Stimulated activated CD8-positive, alpha-beta memory T cell treated with anti-CD3 and anti-CD28 coated beads, Interleukin-4, amount 100 ng/mL, for 1 hour (primary cell): ENCODE measurements around the gene VWC2.
"Not testable (repeated sequence)": the region's sequence is repeated elsewhere in the genome, so short reads cannot be mapped to it uniquely, and the experiment has no call there.

Experiments used
- DNase-seq, 2 donors: peaks; one replicate each; pipeline ENCODE4 v3.0.0-alpha.2; 2020; ENCODE audit warnings: low read depth in 2 of 2, low spot score in 1 of 2

VWC2 gene

DNA sequence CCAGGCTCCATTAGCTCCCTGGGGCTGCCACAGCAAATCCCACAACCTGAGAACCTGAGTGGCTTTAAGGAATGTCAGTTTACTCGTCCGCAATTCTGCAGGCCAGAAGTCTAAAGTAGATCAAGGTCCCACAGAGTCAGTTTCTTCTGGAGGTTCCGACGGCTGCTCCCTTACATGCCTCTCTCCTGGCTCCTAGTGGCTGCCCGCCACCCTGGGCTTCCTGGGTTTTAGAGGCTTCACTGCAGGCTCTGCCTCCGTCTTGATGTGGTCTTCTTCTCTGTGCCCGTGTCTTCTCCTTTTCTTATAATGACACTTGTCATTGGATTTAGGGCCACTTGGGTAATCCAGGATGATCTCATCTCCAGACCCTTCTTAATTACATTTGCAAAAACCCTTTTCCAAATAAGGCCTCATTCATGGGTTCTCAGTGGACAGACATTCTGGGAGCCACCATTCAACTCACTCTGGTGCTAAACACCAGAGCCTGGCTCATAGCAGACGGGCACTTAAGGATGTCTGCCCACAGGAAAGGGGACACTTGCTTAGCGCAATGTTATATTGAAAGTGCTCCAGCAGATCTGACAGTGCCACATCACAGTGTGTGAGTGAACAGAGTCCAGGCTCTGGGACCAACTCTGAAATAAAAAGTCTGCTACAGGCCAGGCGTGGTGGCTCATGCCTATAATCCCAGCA, 77.6 kb downstream of the VWC2 start:
- no peak for DNase-seq

GRCh38 chr7:49851614-49851934, 78.1 kb downstream of the VWC2 start:
- not testable (repeated sequence) for DNase-seq

GRCh38 chr7:49852619-49853462, 79.4 kb downstream of the VWC2 start:
- no peak for DNase-seq

- DNase-seq, result no peak
Observed at GRCh38 chr7:49855281-49855980, 82.0 kb downstream of the VWC2 start.

- no peak for DNase-seq
Observed at GRCh38 chr7:49860293-49860692, 86.9 kb downstream of the VWC2 start.

GRCh38 chr7:49866076-49866735, 92.8 kb downstream of the VWC2 start:
- DNase-seq, result no peak

GRCh38 chr7:49866910-49867309, 93.5 kb downstream of the VWC2 start:
- no peak for DNase-seq

DNA sequence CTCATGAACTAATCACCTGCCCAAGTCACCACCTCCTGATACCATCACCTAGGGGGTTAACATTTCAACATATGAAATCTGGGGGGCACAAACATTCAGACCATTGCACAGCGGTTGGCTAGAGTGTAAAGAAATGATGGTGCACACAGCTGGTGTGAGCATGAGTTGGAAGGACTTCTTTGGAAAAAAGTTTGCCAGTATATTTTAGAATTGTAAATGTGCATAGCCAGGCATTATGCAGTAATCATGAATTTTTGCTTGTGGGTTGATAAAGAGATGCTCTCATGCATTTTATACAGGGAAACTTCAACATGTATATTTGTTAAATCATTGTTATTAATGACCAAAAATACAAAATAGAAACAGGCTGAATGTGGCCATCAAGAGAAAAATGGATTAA, 100.0 kb downstream of the VWC2 start:
- DNase-seq, result no peak

- no peak for DNase-seq
Observed at GRCh38 chr7:49875336-49875735, 101.9 kb downstream of the VWC2 start.

GRCh38 chr7:49876202-49876601, 102.8 kb downstream of the VWC2 start:
- DNase-seq, result no peak

DNA sequence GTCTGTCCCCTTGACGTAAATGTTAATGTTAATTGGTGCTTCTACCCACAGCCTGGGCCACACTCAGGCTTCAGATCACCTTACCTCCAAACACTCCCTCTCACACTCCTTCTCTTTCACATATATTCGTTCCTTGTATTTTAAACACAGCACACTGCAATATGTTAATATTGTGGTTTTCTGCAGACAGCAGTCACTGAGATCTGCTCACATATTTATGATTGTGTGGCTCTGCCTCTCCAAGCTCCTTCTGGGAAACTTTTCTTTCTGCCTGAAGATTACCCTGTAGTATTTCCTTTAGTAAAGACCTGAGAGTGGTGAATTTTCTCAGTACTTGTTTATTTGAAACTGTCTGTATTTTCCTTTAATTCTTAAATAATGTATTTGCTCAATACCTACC, 104.7 kb downstream of the VWC2 start:
- no peak for DNase-seq

DNA sequence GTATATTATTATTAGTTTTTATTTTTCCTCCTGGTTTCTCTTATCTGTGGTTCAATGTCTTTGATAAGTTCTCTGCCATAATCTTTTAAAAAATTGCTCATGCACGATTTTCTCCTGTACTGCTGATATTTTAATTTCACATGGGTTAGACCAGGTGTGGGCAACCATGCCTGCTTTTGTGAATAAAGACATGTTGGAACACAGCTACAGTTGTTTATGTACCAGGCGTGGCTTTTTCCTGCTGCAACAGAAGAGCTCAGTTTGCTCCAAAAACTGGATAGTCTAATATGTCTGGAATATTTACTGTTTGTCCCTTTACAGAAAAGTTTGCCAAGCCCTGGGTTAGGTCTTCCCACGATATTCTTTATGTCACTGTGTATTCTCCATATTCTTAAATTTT, 105.2 kb downstream of the VWC2 start:
- no peak for DNase-seq

- no peak for DNase-seq
Observed at GRCh38 chr7:49883933-49884332, 110.5 kb downstream of the VWC2 start.

DNA sequence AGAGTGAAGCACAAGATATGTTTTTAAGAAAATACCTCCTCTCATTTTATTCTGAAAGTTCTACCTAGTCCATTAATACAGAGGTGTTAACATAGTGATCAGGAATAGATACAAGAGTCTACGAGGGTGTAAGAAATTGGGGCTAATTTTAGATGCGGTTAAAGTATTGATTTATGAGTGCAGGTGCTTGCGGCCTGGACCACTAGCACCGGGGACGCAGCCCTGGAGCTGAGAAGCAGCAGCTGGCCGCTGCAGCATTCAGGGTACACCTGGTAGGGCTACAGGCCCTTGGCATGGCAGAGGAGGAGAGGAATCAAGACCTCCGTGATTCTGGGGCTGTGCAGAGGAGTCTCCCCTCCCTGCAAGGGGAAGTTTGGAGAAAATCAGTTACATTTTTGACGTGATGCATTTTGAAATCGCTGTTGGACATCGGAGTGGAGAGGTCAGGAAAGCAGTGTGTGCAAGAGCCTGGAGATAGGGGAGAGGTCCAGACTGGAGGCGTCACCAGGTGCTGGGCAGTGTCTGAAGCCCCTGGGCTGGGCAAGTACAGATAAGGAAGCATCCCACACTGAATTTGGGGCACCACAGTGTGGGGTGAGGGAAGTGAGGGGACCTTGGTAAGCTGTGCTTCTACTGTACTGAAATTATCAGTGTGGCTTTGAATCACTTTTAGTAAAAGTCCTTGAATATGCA, 112.3 kb downstream of the VWC2 start:
- DNase-seq, result no peak

DNA sequence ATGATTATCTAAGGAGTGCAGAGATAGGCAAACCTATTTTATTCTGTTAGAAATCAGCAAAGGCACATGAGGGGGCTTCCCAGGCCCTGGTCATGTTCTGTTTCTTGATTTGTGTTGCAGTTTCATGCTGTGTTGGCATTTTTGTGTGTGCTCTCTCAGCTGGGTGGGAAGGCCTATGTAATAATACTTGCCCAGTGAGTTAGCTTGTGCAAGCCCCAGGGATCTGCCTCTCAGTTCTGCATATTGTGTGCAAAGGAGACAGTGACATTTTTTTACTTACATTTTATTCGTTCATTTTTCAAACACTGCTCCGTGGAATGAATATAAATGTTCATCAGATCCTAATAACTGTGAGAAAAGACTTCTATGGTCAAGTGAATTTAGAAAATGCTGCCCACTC, 119.0 kb downstream of the VWC2 start:
- no peak for DNase-seq

DNA sequence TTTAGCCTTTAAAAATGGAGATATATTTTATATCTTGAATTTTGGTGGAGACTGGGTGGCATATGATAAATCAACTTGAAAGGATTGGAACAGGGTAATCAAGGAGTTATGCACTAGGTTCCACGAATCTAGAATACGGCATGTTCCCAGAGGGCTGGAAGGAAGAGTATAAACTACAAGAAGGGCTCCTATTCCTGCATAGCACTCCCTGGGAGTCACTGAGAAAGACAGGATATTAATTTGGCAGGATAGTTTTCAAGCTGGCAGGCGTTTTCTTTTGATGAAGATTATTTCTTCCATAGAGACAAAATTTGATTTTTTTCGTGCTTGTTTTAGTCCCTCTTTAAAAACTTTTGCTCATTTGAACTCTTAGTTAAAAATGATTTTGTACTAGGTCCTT, 119.7 kb downstream of the VWC2 start:
- no peak for DNase-seq

DNA sequence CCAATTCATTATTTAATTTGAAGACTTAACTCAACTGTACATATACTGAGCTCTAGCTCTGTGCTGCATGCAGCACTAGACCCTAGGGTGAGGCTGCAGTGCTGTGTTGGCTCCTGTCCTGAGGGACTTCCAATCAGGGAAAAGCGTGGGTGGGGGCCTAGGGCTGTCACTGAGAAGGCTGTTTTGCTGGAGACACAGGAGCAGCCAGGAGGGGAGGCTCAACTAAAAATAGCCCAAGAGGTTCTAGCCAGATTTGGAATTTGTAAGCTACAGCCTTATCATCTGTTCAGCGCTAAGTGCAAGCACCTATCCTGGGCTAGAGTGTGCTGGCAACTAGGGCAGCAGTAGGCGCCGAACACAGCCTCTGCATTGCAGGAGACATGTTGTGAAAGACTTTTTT, 121.1 kb downstream of the VWC2 start:
- no peak for DNase-seq

DNA sequence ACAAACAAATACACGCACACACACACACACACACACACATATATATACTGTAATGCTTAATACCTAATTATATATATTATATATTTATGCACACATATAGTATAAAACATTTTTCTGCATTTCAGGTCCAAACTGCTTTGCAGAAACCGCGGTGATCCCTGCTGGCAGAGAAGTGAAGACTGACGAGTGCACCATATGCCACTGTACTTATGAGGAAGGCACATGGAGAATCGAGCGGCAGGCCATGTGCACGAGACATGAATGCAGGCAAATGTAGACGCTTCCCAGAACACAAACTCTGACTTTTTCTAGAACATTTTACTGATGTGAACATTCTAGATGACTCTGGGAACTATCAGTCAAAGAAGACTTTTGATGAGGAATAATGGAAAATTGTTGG, 138.5 kb downstream of the VWC2 start:
- no peak for DNase-seq

DNA sequence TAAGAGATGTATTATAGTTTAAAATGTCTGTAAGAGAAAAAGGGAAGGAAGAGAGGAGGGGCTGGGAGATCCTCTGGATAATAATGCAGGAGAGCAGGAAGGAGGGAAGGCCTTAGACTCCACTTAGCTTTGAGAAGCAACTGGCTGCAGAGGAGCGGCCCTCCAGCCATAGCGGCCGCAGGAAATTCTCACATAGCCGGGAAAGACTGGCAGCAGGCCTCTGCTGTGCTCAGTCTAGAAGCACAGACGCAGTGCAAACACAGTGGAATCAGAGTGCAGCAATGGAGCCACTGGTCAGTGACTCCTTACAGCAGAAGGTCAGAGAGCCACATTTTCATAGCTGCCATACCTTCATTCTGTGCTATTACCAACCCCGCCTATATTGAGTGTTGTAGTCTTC, 153.3 kb downstream of the VWC2 start:
- no peak for DNase-seq

DNA sequence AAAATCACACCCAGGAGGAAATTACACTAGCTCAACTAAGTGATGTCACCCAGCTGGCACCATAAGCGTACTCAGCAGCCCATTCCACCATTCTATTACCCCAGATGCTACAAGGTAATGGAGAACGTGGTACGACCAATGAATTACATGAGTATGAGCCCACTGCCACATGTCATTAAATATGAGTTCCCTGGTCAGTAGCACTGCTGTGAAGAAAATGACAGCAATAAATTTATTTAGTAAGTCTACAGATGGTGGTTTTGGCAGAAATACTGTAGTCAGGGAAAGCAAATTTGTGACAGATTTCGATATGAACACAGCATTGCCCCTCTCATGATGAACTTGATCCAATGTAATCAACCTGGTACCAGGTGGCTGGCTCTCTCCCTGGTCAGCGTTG, 154.2 kb downstream of the VWC2 start:
- no peak for DNase-seq

DNA sequence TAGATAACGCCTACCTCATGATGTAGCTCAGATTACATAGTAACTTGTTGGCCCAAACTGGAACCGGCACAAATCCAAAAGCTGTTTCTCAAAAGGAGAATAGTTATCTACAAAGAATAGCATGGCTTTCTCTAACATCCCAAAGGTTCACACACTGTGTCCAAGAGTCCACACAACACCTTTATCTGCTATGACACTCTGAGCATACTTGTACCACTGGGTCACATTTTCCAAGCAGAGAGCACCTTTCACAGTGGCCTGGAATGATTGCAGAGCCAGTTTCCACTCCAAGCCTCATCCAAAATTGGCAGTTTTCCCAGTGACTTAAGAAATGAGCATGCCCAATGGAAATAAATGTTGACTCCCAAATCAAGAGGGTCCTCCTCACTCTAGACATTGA, 155.3 kb downstream of the VWC2 start:
- no peak for DNase-seq
